ENCODE measurements around the gene LCN12.

Gene LCN12

GRCh38 chr9:136956604-136957003 is 4.5 kb downstream of the LCN12 start:
- no peaks in the 10 kb centered on the region for H4K20me1 ChIP-seq (ENCODE audit: insufficient read depth, low read length)
- no peak overlapping the region for H3K9ac ChIP-seq (ENCODE audit: low read length)
- no peaks in the 10 kb centered on the region for H3K36me3 ChIP-seq (replicated peaks; ENCODE audit: low read depth, low read length)
- H3K4me2 ChIP-seq (ENCODE audit: low read length) = no peak overlapping the region
- H3K27ac ChIP-seq (ENCODE audit: low read length) = no peak overlapping the region
- H3K27me3 ChIP-seq (ENCODE audit: low read depth, low read length) = no peaks in the 10 kb centered on the region; the same call in 1 of the 2 replicates
- no peaks in the 10 kb centered on the region for H3K4me1 ChIP-seq (ENCODE audit: low read length)
- H2AFZ ChIP-seq (ENCODE audit: low read depth, low read length) = no peak overlapping the region
- TF ChIP-seq CTCF (IDR thresholded peaks at IDR 0.05; ENCODE audit: low read depth, low read length) = no peak
- no peak for TF ChIP-seq EZH2phosphoT487 (IDR thresholded peaks at IDR 0.05; ENCODE audit: low read depth)
- H3K4me3 ChIP-seq (ENCODE audit: low read length) = no peak overlapping the region
- H3K79me2 ChIP-seq (ENCODE audit: low read length) = no peaks in the 10 kb centered on the region
- H3K9me3 ChIP-seq (ENCODE audit: insufficient read depth, low read length) = no peaks in the 10 kb centered on the region

- Histone ChIP-seq H2AFZ (ENCODE audit: low read depth, low read length) (no peak overlapping the region), H3K79me2 (ENCODE audit: low read length) (no peaks in the 10 kb centered on the region), H3K4me2 (ENCODE audit: low read length) (no peak overlapping the region), H3K4me3 (ENCODE audit: low read length) (no peak overlapping the region), H3K27me3 (ENCODE audit: low read depth, low read length) (no peaks in the 10 kb centered on the region; the same call in 1 of the 2 replicates), H3K9ac (ENCODE audit: low read length) (no peak overlapping the region), H3K9me3 (ENCODE audit: insufficient read depth, low read length) (no peaks in the 10 kb centered on the region), H4K20me1 (ENCODE audit: insufficient read depth, low read length) (no peaks in the 10 kb centered on the region), H3K4me1 (ENCODE audit: low read length) (no peaks in the 10 kb centered on the region), H3K27ac (ENCODE audit: low read length) (no peak overlapping the region), H3K36me3 (replicated peaks; ENCODE audit: low read depth, low read length) (no peaks in the 10 kb centered on the region)
- TF ChIP-seq EZH2phosphoT487 (IDR thresholded peaks at IDR 0.05; ENCODE audit: low read depth) (no peak), CTCF (IDR thresholded peaks at IDR 0.05; ENCODE audit: low read depth, low read length) (no peak)
Observed at GRCh38 chr9:136957461-136957860, 5.4 kb downstream of the LCN12 start.

GRCh38 chr9:136957901-136958300 is 5.8 kb downstream of the LCN12 start:
- H3K79me2 ChIP-seq (ENCODE audit: low read length) = no peaks in the 10 kb centered on the region
- H3K4me3 ChIP-seq (ENCODE audit: low read length) = no peak overlapping the region
- H3K9me3 ChIP-seq (ENCODE audit: insufficient read depth, low read length) = no peaks in the 10 kb centered on the region
- H3K4me2 ChIP-seq (ENCODE audit: low read length) = no peak overlapping the region
- H3K36me3 ChIP-seq (replicated peaks; ENCODE audit: low read depth, low read length) = no peaks in the 10 kb centered on the region
- H2AFZ ChIP-seq (ENCODE audit: low read depth, low read length) = no peak overlapping the region
- TF ChIP-seq CTCF (IDR thresholded peaks at IDR 0.05; ENCODE audit: low read depth, low read length) = no peak
- no peak for TF ChIP-seq EZH2phosphoT487 (IDR thresholded peaks at IDR 0.05; ENCODE audit: low read depth)
- no peaks in the 10 kb centered on the region; the same call in 1 of the 2 replicates for H3K27me3 ChIP-seq (ENCODE audit: low read depth, low read length)
- no peaks in the 10 kb centered on the region for H4K20me1 ChIP-seq (ENCODE audit: insufficient read depth, low read length)
- H3K4me1 ChIP-seq (ENCODE audit: low read length) = no peaks in the 10 kb centered on the region
- H3K27ac ChIP-seq (ENCODE audit: low read length) = no peak overlapping the region
- no peak overlapping the region for H3K9ac ChIP-seq (ENCODE audit: low read length)

- H3K79me2 ChIP-seq (ENCODE audit: low read length) = no peaks in the 10 kb centered on the region
- H3K27ac ChIP-seq (ENCODE audit: low read length) = no peak overlapping the region
- H3K4me1 ChIP-seq (ENCODE audit: low read length) = no peaks in the 10 kb centered on the region
- no peak overlapping the region for H3K9ac ChIP-seq (ENCODE audit: low read length)
- no peaks in the 10 kb centered on the region; the same call in 1 of the 2 replicates for H3K27me3 ChIP-seq (ENCODE audit: low read depth, low read length)
- H3K4me3 ChIP-seq (ENCODE audit: low read length) = no peak overlapping the region
- no peak overlapping the region for H2AFZ ChIP-seq (ENCODE audit: low read depth, low read length)
- no peak overlapping the region for H3K4me2 ChIP-seq (ENCODE audit: low read length)
- TF ChIP-seq CTCF (IDR thresholded peaks at IDR 0.05; ENCODE audit: low read depth, low read length) (no peak), EZH2phosphoT487 (IDR thresholded peaks at IDR 0.05; ENCODE audit: low read depth) (no peak)
- H3K36me3 ChIP-seq (replicated peaks; ENCODE audit: low read depth, low read length) = no peaks in the 10 kb centered on the region
- H3K9me3 ChIP-seq (ENCODE audit: insufficient read depth, low read length) = no peaks in the 10 kb centered on the region
- H4K20me1 ChIP-seq (ENCODE audit: insufficient read depth, low read length) = no peaks in the 10 kb centered on the region
Observed at GRCh38 chr9:136958473-136958872, 6.4 kb downstream of the LCN12 start.
